Activated CD8-positive, alpha-beta memory T cell treated with anti-CD3 and anti-CD28 coated beads for 48 hours (primary cell): ENCODE data around the gene NUDT16L1.
A peak's percentile ranks its signal among the peaks of the same experiment; 100 is the strongest.
"Not testable (repeated sequence)": the region's sequence is repeated elsewhere in the genome, so short reads cannot be mapped to it uniquely, and the experiment has no call there.

Experiments used
- DNase-seq, 3 experiments: peaks; one replicate each; pipeline ENCODE4 v3.0.0-alpha.2; 2020; ENCODE audit warnings: low read depth in 2 of 3, low spot score in 2 of 3

Gene NUDT16L1

GRCh38 chr16:4713663-4714501 is 20.5 kb downstream of the NUDT16L1 start:
- no peak for DNase-seq

GRCh38 chr16:4714996-4715395 is 21.6 kb downstream of the NUDT16L1 start:
- no peak for DNase-seq

GRCh38 chr16:4718466-4718865 is 25.1 kb downstream of the NUDT16L1 start:
- no peak for DNase-seq

- DNase-seq, result no peak
These were observed 29.9 kb downstream of the NUDT16L1 start for GRCh38 chr16:4723071-4723767.

- no peak for DNase-seq
These were observed 31.4 kb downstream of the NUDT16L1 start for GRCh38 chr16:4724661-4725270.

GRCh38 chr16:4726616-4727015 is 33.3 kb downstream of the NUDT16L1 start:
- DNase-seq, result no peak

GRCh38 chr16:4728676-4729075 is 35.3 kb downstream of the NUDT16L1 start:
- DNase-seq, result no peak

- DNase-seq, result no peak
These were observed 36.5 kb downstream of the NUDT16L1 start for GRCh38 chr16:4729876-4730275.

- no peak for DNase-seq
These were observed 39.9 kb downstream of the NUDT16L1 start for GRCh38 chr16:4733211-4733742.

GRCh38 chr16:4733747-4734062 is 40.3 kb downstream of the NUDT16L1 start:
- no peak for DNase-seq

GRCh38 chr16:4734063-4734729 is 40.8 kb downstream of the NUDT16L1 start, which contains the start of the genes ANKS3 and DNAAF8:
TSS of gene ANKS3 (minus strand) at chr16:4734271. CDS start at chr16:4730149, 4,122 bp downstream.
TSS of gene DNAAF8 (plus strand) at chr16:4734537. CDS start at chr16:4736515, 1,978 bp downstream.
- peak; percentile 46 to 69 (median 57) for DNase-seq

- DNase-seq, result peak; percentile 79 to 89 (median 80)
These were observed 41.6 kb downstream of the NUDT16L1 start for GRCh38 chr16:4734730-4735535.

- no peak for DNase-seq
These were observed 43.2 kb downstream of the NUDT16L1 start for GRCh38 chr16:4736546-4736945.

GRCh38 chr16:4737545-4737944 is 44.2 kb downstream of the NUDT16L1 start:
- DNase-seq, result no peak

- not testable (repeated sequence) for DNase-seq
These were observed 45.0 kb downstream of the NUDT16L1 start for GRCh38 chr16:4738370-4738769.

GRCh38 chr16:4743226-4743878 is 50.0 kb downstream of the NUDT16L1 start:
- no peak for DNase-seq

GRCh38 chr16:4744555-4745273 is 51.4 kb downstream of the NUDT16L1 start:
- no peak for DNase-seq

- no peak for DNase-seq
These were observed 51.9 kb downstream of the NUDT16L1 start for GRCh38 chr16:4745274-4745569.
